GM18526 (cell line): ENCODE results near the gene FANCC.

Experiments used
- POLR2A ChIP-seq: IDR thresholded peaks from 3 replicates; pipeline ENCODE4 v1.6.1; 2011; ENCODE audit not compliant: insufficient read length; ENCODE audit errors: extremely low read depth

The FANCC gene

DNA sequence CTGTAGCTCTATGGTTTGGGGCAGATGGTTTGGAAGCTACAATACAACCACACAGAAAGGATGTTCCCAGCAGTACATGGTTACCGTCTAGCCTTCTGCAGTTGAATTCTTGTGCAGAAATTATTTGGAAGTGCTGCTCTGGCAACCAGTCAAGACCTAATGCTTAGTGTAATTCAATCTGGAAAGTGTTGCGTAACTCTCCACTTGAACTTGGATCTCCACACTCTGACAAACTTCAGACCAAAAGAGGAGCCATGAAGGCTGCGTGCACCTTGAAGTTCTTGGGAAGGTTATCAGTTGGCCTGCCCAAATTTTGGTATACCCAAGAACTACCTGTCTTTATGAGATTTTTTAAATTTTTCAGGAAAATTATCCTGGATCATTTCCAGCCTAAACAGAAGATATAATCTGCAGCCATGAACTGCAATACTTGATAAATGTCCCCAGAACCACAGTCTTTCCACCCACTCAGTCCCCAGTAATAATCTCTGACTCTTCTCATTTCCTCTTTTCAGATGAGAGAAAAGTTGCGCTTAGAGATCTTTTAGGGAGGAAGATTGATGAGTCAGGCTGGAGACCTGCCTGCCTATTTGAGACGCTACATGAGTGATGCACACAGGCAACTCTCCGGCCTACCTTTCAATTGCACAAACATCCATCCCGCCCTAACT is 159.9 kb downstream of the FANCC start:
- TF ChIP-seq POLR2A: no peak

DNA sequence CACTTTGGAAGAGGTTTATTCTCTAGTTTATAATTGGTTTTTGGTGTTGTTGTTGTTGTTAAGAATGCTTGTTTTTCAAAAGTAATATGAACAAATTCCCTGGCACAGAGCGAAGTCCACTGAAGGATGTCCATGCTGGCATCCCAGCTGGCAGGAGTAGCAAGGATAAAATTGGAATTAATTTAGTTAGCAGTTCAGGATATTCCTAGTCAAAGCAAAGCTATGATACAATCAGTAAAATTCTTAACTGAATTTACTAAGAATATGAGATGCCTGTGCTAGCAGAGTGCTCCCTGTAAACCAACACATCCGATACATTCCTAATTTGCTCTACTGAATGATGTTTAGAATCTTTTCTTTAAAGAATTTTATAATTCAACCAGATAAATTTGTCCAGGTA is 161.4 kb downstream of the FANCC start:
- TF ChIP-seq POLR2A: no peak

DNA sequence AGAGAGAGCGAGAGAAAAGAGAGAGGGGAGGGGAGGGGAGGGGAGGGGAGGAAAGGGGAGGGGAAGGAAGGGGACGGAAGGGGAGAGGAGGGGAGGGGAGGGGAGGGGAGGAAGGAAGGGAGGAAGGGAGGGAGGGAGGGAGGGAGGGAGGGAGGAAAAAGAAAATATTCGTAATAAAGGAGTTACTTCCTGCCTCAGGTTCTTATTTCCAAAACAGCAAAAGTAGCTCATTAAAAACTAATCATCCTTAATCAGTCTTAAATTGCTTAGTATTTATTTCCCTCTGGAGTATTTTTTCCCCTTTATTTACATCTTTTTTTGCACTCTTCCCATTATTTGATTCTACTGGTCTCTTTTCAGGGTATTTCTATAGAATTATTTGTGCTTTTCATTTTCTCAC is 162.3 kb downstream of the FANCC start:
- TF ChIP-seq POLR2A: no peak

DNA sequence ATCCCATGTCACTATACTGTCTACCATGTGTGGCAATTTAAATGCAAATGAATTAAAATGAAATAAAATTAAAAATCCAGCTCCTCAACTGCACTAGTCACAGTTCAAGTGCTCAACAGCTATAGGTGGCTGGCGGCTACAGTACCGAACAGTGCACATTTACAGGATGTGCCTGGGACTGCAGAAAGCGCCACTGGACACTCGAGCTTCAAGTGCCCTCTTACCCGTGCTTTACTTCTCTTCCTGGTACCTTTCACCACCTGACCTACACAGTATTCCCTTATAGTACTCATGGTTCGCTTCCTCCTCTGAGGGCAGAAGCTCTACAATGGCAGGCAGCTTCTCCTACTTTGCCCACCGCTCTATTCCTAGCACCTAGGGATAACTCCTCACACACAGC is 166.6 kb downstream of the FANCC start:
- TF ChIP-seq POLR2A: no peak

DNA sequence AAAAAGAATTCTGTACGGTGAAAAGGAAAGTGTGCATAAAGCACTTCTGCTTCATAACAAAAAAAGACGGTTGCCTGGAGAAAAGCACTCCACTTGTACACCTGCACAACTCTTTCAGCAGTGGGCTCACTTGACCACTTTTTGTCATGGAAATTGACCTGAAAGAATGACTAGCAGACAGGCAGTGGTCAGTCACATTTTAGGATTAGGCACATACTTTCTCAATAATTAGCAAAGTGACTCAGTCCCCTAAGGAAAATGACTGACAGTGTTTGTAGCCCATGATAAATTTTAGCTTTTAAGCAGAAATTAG is 169.3 kb downstream of the FANCC start:
- TF ChIP-seq POLR2A: no peak

DNA sequence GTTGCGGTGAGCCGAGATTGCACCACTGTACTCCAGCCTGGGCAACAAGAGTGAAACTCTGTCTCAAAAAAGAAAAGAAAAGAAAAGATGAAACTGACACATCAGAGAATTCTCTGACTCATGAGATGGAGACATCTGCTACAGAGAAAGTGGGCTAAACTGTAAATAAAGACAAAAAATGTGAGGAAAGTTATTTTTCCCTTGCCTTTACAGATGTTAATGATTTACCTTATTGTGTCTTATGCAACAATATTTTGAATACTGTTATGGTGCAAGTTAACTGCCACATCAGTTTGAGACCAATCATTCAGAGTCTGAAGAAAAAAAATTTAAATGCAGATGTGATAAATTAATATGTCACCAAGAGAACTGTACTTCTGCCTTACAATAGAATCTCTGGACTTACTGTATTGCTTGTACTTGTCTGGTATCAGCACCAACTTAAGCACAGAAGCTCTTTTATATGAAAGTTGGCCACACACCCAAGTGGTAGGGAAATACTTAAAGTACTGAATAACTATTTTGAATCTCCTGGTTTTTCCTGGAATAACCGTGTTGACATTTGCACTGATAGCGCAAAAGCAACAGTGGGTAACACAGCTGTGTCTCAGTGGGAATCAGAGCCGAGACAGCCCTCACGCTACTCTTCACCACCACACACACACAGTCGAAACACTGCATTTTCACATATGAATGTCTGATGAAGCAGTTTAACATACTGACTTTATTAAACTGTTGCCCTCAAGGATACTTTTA is 169.9 kb downstream of the FANCC start:
- TF ChIP-seq POLR2A: no peak

DNA sequence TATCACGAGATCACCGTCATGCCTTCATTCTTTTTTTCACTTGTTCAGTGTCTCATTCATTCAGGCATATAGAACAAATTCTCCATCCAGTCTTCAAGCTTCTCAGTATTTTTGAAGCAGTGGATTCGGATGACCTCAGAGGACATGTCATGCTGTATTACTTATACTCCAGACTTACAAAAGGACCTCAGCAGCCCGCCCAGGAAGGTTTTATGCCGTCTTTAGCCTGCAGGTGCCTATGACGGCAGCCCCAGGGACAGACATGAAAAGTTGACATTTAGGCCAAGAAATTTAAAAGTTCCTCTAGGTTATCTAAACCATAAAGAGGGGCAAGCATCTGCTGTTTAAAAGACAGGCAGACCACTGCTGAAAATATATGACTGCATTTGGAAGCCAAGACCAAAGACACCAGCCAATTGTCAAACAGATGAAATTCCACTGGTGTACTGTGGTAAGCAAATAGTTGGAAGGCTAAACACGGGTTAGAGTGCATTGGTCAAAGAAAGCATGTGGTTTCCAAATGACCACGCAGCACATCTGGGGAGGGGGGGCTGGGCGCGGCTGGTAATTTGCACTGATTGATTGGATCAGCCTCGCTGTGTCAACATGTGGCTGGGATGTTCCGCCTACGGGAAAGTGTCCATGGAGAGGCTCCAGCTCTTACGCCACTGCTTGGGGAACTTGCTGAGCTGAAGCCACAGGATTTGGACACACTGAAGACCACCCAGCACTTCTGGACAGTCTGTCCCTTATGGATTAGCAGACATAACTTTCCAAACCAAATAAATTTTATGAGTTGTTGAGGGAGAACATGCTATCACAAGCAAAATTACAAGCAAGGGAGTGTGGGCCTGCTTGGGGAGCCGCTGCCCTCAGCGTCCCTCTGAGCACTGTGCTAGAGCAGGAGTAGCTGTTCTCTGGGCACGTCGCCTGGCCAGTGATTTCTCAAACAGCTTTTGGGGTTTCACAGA is 173.6 kb downstream of the FANCC start:
- TF ChIP-seq POLR2A: no peak

DNA sequence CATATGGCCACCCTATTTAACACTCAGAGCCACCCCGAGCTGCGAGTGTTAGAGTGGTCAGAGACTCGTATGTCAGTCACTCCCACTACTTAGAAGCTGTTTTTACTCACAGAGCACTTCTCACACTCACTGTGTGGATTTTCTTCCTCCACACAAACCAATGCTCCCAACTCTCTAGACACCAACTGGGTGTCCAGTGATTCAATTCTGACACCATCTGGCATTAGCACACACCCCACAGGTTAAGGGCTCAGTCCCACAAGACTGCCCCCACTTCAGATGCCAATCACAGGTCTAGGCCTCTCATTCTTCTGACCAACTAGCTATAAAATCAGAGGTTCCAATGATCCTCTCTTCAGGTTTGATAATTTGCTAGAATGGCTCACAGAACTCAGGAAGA is 174.8 kb downstream of the FANCC start:
- TF ChIP-seq POLR2A: no peak

DNA sequence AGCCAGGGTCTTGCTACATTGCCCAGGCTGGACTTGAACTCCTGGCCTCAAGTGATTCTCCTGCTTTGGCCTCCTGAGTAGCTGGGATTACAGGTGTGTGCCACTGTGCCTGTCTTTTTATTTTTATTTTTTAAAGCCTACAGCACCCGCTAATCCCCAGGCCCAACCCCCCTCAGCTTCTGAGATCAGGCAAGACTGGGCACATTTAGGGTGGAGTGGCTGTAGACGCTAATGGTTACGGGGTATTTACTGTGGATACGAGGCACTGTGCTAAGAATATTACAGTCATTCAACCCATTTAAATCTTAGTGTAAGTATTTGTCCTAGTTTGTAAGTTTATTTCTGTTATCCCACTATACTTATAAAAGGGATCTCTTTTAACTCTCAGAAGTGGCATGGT is 175.2 kb downstream of the FANCC start:
- TF ChIP-seq POLR2A: no peak

DNA sequence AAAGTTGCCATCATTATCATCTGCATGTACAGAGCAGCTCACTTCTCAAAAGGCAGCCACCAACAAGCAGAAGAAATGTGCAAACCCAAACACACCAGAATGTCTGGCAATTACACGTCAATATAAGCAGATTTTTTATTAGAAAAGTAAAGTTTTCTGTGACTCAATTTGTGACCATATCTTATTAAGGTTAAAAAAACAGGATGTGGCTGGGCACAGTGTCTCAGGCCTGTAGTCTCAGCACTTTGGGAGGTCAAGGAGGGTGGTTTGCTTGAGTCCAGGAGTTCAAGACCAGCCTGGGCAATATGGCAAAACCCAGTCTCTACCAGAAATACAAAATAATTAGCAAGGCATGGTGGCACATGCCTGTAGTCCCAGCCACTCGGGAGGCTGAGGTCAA is 176.7 kb downstream of the FANCC start:
- TF ChIP-seq POLR2A: no peak

DNA sequence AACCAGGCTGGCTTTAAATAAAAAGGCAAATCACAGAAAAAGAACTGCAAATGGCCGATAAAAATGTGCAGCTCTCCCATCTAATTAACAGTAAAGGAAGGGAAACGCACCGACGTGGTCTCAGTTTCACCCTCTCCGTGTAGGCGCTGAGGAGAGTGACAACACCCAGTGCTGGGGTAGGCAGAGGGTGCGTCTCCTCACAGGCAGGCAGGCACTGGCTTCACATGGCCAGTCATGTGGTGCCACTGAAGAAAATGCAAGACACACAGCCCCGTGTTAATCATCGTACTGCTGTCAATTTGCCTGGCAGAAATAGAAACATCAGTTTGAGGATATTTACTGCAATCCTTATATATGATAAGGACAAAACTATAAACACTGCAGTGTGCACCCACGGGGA is 178.4 kb downstream of the FANCC start:
- no peak for TF ChIP-seq POLR2A

DNA sequence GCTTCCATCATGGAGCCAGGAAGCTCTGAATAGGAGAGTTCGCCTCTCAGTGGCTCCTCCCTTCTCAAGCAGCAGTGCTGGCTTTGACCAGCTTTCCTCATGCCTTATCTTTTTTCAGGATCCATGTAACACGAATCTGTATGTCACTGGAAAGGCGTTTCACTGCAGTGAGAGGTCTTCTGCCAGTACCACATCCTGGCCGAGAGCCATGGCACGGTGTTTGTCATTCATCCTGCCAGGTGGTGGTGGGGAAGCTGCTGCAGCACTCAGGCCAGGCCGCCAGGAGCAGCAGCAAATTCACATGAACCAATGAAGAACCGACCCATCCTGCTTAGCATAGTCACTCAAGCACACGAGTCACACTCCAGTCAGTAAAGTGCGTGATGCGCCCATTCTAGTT is 179.0 kb downstream of the FANCC start:
- TF ChIP-seq POLR2A: no peak

DNA sequence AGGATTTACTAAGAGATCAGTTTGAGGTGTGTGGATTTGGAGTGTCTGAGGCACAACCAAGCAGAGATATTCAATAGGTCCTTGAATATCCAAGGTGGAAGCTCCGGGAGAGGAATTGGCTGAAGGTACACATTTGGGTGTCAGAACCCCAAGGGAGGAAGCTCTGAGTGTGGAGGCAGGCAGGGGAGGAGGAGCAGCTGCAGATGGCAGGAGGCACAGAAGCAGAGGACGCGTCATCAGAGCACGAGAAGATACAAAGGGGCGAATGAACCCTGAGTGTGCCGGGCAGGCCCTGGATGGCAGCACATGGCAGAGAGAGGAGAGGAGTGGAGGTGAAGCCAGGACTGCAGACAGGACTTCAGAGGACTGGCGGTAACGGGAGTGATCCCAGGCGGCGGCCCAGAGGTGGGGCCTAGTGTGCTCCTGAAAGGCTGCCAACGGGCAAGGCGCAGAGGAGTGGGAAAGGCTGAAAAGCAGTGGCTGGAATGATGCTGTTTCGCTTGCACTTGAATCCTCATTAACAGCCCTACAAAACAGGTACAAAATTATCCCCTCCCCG is 179.8 kb downstream of the FANCC start:
- no peak for TF ChIP-seq POLR2A

DNA sequence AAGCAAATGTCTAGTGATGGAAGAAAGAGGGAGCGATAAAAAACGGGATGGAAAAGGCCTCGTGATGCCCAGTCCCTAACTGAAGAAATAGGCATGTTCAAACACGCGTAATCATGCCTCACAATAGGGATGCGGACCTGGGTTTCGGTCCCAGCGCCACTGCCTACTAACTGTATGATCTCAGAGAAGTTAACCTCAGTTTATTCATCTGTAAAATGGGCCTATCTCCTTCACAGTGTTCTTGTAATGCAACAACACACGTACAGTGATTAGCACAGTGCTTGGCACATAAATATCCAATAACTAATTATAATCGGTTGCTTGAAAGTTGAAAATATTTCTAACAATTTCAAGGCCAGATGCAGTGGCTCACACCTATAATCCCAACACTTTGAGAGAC is 181.8 kb downstream of the FANCC start:
- TF ChIP-seq POLR2A: no peak

DNA sequence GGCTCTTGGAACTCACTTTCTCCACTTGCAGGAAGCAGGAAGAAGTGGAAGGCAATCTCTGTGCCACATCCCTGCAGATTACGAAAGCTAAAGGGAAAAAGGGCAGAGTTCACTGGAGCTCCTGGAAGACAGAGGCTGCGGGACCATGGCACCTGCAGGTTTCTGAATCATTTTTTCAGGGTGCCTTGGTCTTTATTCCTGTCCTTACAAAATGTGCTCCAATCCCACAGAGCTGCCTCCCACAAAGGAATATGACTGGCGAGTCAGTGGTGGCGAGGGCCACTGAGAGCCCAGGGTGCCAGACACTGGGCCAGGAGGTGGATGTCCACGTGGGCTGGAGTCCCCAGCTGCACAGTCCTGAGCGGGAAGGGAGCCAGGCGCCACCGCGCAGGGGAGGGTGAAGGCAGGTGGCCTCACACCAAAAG is 183.0 kb downstream of the FANCC start:
- TF ChIP-seq POLR2A: no peak

DNA sequence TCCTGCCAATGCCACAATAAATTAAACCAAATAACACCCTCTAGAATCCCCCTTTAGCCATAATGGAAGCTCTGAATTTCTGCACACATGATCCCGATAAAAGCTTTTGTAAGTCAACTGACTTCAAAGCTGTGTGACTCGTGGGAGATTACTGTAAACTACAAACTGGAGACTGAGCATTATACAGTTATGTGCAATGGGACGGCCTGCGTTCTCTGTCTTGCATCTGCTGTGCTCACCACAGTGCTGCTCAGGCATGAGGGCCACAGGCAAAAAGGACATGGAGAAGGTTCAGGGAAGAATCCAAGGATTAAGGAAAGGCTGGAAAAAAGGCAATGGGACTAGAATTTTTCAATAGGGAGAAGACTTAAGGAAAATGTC is 184.2 kb downstream of the FANCC start:
- no peak for TF ChIP-seq POLR2A
